ENCODE results near the gene GIMAP7. TPM values are rescaled to one million over a fixed set of nuclear protein-coding genes. Genes with fewer than 3 reads are reported as not detected.

Gene GIMAP7
- total RNA-seq, 1 experiment from 2014 or later = not detected

GRCh38 chr7:150567169-150567568 lies 52.5 kb downstream of the GIMAP7 start, which contains the start of gene GIMAP4:
Gene GIMAP4, plus strand, starts transcription at chr7:150567390. Its CDS starts 2,512 bp downstream, at chr7:150569902.
- CTCF ChIA-PET = no interaction called here
- no peak for DNase-seq (ENCODE audit: low spot score)
- no peak within 1 kb of the TSS for H3K27ac ChIP-seq (ENCODE audit: low read depth, low read length, poor library complexity, severe bottlenecking)
- TF ChIP-seq, protein P1, sequence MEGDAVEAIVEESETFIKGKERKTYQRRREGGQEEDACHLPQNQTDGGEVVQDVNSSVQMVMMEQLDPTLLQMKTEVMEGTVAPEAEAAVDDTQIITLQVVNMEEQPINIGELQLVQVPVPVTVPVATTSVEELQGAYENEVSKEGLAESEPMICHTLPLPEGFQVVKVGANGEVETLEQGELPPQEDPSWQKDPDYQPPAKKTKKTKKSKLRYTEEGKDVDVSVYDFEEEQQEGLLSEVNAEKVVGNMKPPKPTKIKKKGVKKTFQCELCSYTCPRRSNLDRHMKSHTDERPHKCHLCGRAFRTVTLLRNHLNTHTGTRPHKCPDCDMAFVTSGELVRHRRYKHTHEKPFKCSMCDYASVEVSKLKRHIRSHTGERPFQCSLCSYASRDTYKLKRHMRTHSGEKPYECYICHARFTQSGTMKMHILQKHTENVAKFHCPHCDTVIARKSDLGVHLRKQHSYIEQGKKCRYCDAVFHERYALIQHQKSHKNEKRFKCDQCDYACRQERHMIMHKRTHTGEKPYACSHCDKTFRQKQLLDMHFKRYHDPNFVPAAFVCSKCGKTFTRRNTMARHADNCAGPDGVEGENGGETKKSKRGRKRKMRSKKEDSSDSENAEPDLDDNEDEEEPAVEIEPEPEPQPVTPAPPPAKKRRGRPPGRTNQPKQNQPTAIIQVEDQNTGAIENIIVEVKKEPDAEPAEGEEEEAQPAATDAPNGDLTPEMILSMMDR (conservative IDR thresholded peaks at IDR 0.05; ENCODE audit: low read depth, low read length) = no peak
- no peak for TF ChIP-seq EZH2 (IDR thresholded peaks at IDR 0.05; ENCODE audit: borderline replicate concordance, low read depth, low read length, poor library complexity, severe bottlenecking)
- POLR2A ChIA-PET (ENCODE audit: low non-redundant PET) = no interaction called here
- intact Hi-C loops (cut with micrococcal nuclease; ENCODE audit: unreplicated experiment) = no loop called here
- H3K9me3 ChIP-seq (ENCODE audit: low read depth, low read length, poor library complexity, severe bottlenecking) = no peaks in the 10 kb centered on the region
- H3K27me3 ChIP-seq (replicated peaks; ENCODE audit: insufficient read depth, low read depth, low read length, poor library complexity) = no peaks in the 10 kb centered on the region
- no TSS peak for BruUV-seq (replicated peaks)
- no peak within 1 kb of the TSS for H3K4me3 ChIP-seq (ENCODE audit: low read depth, low read length, poor library complexity, severe bottlenecking)
- H3K4me1 ChIP-seq (ENCODE audit: insufficient read depth, low read length, poor library complexity, severe bottlenecking) = no peaks in the 10 kb centered on the region
- H3K36me3 ChIP-seq (ENCODE audit: insufficient read depth, low read length, poor library complexity, severe bottlenecking) = no peaks in the 10 kb centered on the region

GRCh38 chr7:150567871-150568301 lies 53.2 kb downstream of the GIMAP7 start:
- Histone ChIP-seq H3K9me3 (ENCODE audit: low read depth, low read length, poor library complexity, severe bottlenecking) (no peaks in the 10 kb centered on the region), H3K27ac (ENCODE audit: low read depth, low read length, poor library complexity, severe bottlenecking) (no peak overlapping the region), H3K4me3 (ENCODE audit: low read depth, low read length, poor library complexity, severe bottlenecking) (no peak overlapping the region), H3K36me3 (ENCODE audit: insufficient read depth, low read length, poor library complexity, severe bottlenecking) (no peaks in the 10 kb centered on the region), H3K27me3 (replicated peaks; ENCODE audit: insufficient read depth, low read depth, low read length, poor library complexity) (no peaks in the 10 kb centered on the region), H3K4me1 (ENCODE audit: insufficient read depth, low read length, poor library complexity, severe bottlenecking) (no peaks in the 10 kb centered on the region)
- TF ChIP-seq, protein P1 (conservative IDR thresholded peaks at IDR 0.05; ENCODE audit: low read depth, low read length) = no peak
- no peak for TF ChIP-seq EZH2 (IDR thresholded peaks at IDR 0.05; ENCODE audit: borderline replicate concordance, low read depth, low read length, poor library complexity, severe bottlenecking)
- ChIA-PET POLR2A (ENCODE audit: low non-redundant PET) (interaction anchor here (0.6 kb wide), 1 partner anchor 78 kb away, joined by 3 read pairs; no protein-coding TSS in a partner anchor), CTCF (no interaction called here)
- no TSS peak for BruUV-seq (replicated peaks)
- DNase-seq (ENCODE audit: low spot score) = no peak
- intact Hi-C loops (cut with micrococcal nuclease; ENCODE audit: unreplicated experiment) = no loop called here

DNA sequence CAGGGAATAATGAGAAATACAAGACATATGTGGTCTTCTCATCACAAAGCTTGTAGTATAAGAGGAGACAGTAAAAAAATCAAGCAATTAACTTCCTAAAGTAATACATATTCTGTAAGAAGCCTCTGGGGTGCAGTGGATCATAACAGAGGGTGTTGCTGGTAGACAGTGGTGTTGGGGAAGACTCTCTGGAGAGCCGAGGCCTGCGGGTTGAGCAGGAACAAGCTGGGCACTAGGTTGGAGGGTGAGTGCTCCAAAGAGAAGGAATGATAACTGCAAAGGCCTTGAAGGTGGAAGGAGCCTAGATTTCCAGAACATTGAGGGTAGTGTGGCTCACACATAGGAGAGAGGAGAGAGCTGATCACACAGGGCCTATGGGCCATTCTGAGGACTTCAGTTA lies 54.0 kb downstream of the GIMAP7 start:
- intact Hi-C loops (cut with micrococcal nuclease; ENCODE audit: unreplicated experiment) = no loop called here
- no peak overlapping the region for H3K27ac ChIP-seq (ENCODE audit: low read depth, low read length, poor library complexity, severe bottlenecking)

More for the DNA sequence above, 54.0 kb downstream of the GIMAP7 start:
- BruUV-seq (replicated peaks) = no TSS peak
- TF ChIP-seq EZH2 (IDR thresholded peaks at IDR 0.05; ENCODE audit: borderline replicate concordance, low read depth, low read length, poor library complexity, severe bottlenecking) = no peak
- TF ChIP-seq, protein P1 (conservative IDR thresholded peaks at IDR 0.05; ENCODE audit: low read depth, low read length) = no peak
- CTCF ChIA-PET = no interaction called here
- DNase-seq (ENCODE audit: low spot score) = no peak
- no peaks in the 10 kb centered on the region for H3K27me3 ChIP-seq (replicated peaks; ENCODE audit: insufficient read depth, low read depth, low read length, poor library complexity)
- H3K4me1 ChIP-seq (ENCODE audit: insufficient read depth, low read length, poor library complexity, severe bottlenecking) = no peaks in the 10 kb centered on the region
- H3K4me3 ChIP-seq (ENCODE audit: low read depth, low read length, poor library complexity, severe bottlenecking) = no peak overlapping the region
- POLR2A ChIA-PET (ENCODE audit: low non-redundant PET) = interaction anchor here (0.6 kb wide), 2 partner anchors 79 to 99 kb away, joined by 3 read pairs; no protein-coding TSS in a partner anchor
- no peaks in the 10 kb centered on the region for H3K9me3 ChIP-seq (ENCODE audit: low read depth, low read length, poor library complexity, severe bottlenecking)
- no peaks in the 10 kb centered on the region for H3K36me3 ChIP-seq (ENCODE audit: insufficient read depth, low read length, poor library complexity, severe bottlenecking)
